Duodenal mucosa (tissue), 2 donors: Measurements from ENCODE around the gene LHFPL3.

Experiments
- H3K27ac ChIP-seq: one replicate; pipeline ENCODE4 v1.7.0; 2013; ENCODE audit warnings: low read depth, low read length
- H3K27me3 ChIP-seq, 2 donors: one replicate each; pipeline ENCODE4 v1.7.0; 2013; ENCODE audit warnings: low read length in 2 of 2, control low read depth in 1 of 2; ENCODE audit not compliant: insufficient read depth in 2 of 2, control insufficient read depth in 1 of 2
- H3K36me3 ChIP-seq, 2 donors: one replicate each; pipeline ENCODE4 v1.7.0; 2013; ENCODE audit warnings: low read length in 2 of 2, control low read depth in 1 of 2; ENCODE audit not compliant: insufficient read depth in 2 of 2, control insufficient read depth in 1 of 2
- H3K4me1 ChIP-seq, 2 donors: one replicate each; pipeline ENCODE4 v1.7.0; 2013; ENCODE audit warnings: low read length in 2 of 2, control low read depth in 1 of 2; ENCODE audit not compliant: insufficient read depth in 2 of 2, control insufficient read depth in 1 of 2
- H3K4me3 ChIP-seq, 2 donors: one replicate each; pipeline ENCODE4 v1.7.0; 2013; ENCODE audit warnings: low read length in 2 of 2, low read depth in 1 of 2
- H3K9ac ChIP-seq, 2 donors: one replicate each; pipeline ENCODE4 v1.7.0; 2013; ENCODE audit warnings: low read length in 2 of 2, low read depth in 1 of 2
- H3K9me3 ChIP-seq, 2 donors: one replicate each; pipeline ENCODE4 v1.7.0; 2013; ENCODE audit warnings: low read length in 2 of 2, control low read depth in 1 of 2; ENCODE audit not compliant: control insufficient read depth in 1 of 2

The LHFPL3 gene

DNA sequence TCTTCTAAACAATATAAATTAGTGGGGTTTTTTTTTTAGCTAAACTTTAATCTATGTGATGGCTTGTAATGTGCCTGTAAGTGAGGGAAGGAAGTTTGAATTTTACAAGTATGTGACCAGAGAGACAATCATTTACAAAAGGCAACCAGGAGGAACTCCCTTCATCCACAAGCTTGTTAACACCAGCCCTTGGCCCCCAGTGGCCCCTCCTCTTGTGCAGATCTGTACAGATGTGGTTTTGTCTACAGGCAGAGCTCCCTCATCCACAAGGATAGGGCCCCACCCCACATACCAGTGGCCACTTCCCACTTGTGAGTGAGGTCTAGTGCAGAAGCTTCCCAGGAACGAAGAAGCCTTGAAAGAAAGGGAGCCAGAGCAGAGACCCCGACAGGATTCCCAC is 451.5 kb downstream of the LHFPL3 start:
- Histone ChIP-seq H3K9ac (no peak overlapping the region), H3K27me3 (no peaks in the 10 kb centered on the region), H3K36me3 (no peaks in the 10 kb centered on the region), H3K4me1 (no peaks in the 10 kb centered on the region), H3K9me3 (no peaks in the 10 kb centered on the region), H3K4me3 (no peak overlapping the region), H3K27ac (no peak overlapping the region)

DNA sequence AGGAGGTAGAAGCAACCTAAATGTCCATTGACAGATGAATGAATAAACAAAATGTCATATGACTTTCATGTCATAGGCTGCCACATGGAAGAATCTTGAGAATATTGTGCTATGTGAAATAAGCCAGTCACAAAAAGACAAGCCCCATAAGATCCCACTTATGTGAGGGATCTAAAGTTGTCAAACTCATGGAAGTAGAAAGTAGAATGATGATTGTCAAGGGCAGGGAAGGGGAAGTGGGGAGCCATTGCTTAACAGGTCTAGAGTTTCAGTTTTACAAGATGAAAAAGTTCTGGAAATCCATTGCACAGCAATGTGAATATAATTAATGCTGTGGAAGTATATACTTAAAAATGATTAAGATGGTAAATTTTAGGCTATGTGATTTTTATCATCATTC is 456.3 kb downstream of the LHFPL3 start:
- H3K9me3 ChIP-seq: no peaks in the 10 kb centered on the region
- H3K4me1 ChIP-seq: no peaks in the 10 kb centered on the region
- H3K9ac ChIP-seq: no peak overlapping the region
- H3K36me3 ChIP-seq: no peaks in the 10 kb centered on the region
- no peak overlapping the region for H3K4me3 ChIP-seq
- H3K27me3 ChIP-seq: no peaks in the 10 kb centered on the region
- no peak overlapping the region for H3K27ac ChIP-seq

DNA sequence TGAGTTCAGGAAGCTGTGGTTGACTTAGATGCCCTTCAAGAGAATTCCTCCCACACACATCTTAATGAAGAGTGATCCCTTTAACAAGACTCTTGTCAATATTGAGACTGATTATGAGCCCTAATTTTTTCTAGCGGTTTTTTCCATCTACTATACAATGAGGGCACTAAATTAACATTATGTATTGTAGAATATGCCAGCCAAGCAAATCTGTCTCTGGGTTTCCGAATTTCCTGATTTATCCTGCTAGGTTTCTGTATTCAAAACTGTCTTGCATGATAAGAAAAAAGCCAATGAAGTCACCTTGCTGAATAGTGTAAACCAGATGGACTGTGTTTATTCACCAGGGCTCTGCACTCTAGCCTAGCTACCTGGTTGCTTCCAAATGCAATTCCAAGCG is 461.4 kb downstream of the LHFPL3 start:
- Histone ChIP-seq H3K4me3 (no peak overlapping the region), H3K9ac (no peak overlapping the region)

DNA sequence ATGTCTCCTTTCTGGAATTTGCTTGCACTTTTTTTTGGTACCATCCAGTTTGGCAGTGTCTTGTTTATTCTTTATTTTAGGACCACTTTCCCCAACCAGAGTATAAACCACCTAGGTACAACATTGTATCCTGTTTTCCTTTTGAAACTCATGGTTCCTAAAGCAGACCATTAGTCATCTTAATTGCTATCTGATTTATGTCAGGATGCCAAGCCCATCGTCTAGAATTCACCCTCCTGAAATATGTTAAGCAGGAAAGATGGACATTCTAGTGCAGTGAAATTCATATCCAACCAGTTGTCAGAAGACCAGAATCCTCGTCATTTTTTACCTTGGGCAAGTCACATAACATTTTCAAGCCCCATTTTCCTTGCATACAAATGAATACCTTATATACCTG is 462.0 kb downstream of the LHFPL3 start:
- H3K36me3 ChIP-seq: no peaks in the 10 kb centered on the region
- H3K4me1 ChIP-seq: no peaks in the 10 kb centered on the region
- no peak overlapping the region for H3K9ac ChIP-seq
- H3K4me3 ChIP-seq: no peak overlapping the region
- H3K27ac ChIP-seq: no peak overlapping the region
- no peaks in the 10 kb centered on the region for H3K9me3 ChIP-seq
- H3K27me3 ChIP-seq: no peaks in the 10 kb centered on the region

More for the DNA sequence above, 461.4 kb downstream of the LHFPL3 start:
- Histone ChIP-seq H3K4me1 (no peaks in the 10 kb centered on the region), H3K27ac (no peak overlapping the region), H3K36me3 (no peaks in the 10 kb centered on the region), H3K9me3 (no peaks in the 10 kb centered on the region), H3K27me3 (no peaks in the 10 kb centered on the region)

DNA sequence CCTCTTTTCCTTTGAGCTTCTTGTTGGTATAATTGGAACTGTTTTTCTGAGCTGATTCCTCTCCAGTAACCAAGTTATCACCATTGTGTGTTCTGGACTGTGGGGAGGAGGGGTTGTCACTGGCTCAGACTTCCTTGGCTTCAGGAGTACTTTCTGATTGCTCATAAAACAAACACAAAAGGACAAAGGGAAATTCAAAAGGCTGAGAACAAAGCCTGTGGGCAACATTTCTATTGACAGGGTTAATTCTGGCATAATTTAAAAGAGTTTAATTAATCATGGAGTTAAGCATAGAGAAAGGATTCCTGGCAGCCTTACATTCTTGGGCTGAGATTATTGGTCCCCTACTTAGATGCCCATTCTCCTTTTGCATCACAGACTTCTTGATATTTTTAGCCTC is 462.7 kb downstream of the LHFPL3 start:
- Histone ChIP-seq H3K9ac (no peak overlapping the region), H3K4me1 (no peaks in the 10 kb centered on the region), H3K36me3 (no peaks in the 10 kb centered on the region), H3K4me3 (no peak overlapping the region), H3K27me3 (no peaks in the 10 kb centered on the region), H3K27ac (no peak overlapping the region), H3K9me3 (no peaks in the 10 kb centered on the region)

DNA sequence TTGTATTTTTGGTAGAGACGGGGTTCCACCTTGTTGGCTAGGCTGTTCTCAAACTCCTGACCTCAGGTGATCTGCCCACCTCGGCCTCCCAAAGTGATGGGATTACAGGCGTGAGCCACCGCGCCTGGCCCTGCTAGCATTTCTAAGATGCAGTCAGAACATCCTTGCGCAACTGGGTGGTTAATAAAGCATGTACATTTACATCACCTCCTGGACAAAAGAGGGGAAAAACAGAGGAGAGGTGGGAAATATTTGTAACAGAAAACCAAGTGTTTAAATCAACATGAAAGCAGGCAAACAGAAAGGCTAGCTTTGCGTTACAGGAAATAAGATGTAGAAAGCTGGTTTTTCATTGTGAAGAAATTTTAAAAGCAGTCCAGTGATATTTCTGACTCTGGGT is 464.7 kb downstream of the LHFPL3 start:
- H3K9me3 ChIP-seq: no peaks in the 10 kb centered on the region

DNA sequence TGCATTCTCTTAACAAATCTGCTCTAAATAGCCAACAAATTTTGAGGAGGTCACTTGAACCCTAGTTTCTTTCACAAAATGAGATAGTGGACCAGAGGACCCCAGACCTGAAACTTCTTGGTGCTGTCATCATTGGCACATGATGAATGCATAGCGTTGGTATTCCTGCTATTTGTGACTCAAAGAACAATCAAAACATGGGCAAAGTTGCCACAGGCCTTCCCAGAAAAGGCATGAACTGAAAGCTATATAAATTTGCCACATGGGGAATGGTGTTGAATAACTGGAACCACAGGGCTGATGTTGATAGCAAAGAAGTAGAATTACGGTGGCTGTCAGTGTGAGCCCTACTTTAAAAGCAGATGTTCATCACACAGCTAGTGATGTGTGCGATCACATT is 465.8 kb downstream of the LHFPL3 start:
- H3K9ac ChIP-seq: no peak overlapping the region
- H3K4me3 ChIP-seq: no peak overlapping the region
- H3K4me1 ChIP-seq: no peaks in the 10 kb centered on the region
- no peak overlapping the region for H3K27ac ChIP-seq
- no peaks in the 10 kb centered on the region for H3K27me3 ChIP-seq
- H3K9me3 ChIP-seq: no peaks in the 10 kb centered on the region
- no peaks in the 10 kb centered on the region for H3K36me3 ChIP-seq

More for the DNA sequence above, 464.7 kb downstream of the LHFPL3 start:
- no peaks in the 10 kb centered on the region for H3K36me3 ChIP-seq
- no peaks in the 10 kb centered on the region for H3K27me3 ChIP-seq
- no peak overlapping the region for H3K27ac ChIP-seq
- H3K9ac ChIP-seq: no peak overlapping the region
- no peak overlapping the region for H3K4me3 ChIP-seq
- H3K4me1 ChIP-seq: no peaks in the 10 kb centered on the region

DNA sequence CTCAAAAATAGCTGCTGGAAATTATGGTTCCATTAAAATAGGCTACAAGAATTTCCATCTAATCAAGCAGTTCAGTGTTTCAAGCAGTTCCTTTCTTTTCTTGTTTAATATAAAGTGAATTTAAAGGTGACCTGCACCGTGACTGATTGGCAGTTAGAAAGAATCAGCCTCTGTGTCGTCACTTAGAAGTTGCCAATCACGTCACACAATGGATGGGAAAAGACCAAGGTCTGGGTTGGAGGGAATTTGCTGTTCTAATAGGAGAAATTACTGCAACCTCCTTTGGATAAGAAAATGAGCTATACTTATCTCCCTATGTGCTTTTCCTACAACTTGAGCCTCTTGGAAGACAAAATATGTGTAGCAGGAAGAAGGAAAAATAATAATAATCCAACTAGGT is 466.2 kb downstream of the LHFPL3 start:
- Histone ChIP-seq H3K9ac (no peak overlapping the region), H3K4me1 (no peaks in the 10 kb centered on the region), H3K4me3 (no peak overlapping the region), H3K27ac (no peak overlapping the region), H3K9me3 (no peaks in the 10 kb centered on the region), H3K36me3 (no peaks in the 10 kb centered on the region), H3K27me3 (no peaks in the 10 kb centered on the region)

DNA sequence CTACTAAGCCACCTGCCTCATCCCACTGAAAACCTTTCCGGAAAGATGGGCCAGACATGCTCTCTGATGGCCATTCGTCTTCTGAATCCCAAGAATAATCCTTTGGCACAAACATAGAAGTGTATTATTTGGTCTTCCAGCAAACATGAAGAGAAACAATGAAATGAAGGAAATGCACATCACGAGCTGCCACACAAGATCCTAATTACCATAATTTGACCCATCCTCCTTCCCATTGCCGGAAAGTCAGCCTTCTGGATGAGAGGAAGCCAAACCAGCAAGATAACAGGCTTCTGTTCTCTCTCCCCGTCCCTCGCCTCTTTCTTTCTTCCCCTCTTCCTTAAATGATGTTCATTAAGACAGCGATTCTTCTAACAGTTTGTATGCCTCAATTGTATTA is 466.7 kb downstream of the LHFPL3 start:
- no peak overlapping the region for H3K9ac ChIP-seq
- no peaks in the 10 kb centered on the region for H3K9me3 ChIP-seq
- H3K36me3 ChIP-seq: no peaks in the 10 kb centered on the region
- no peak overlapping the region for H3K27ac ChIP-seq
- no peaks in the 10 kb centered on the region for H3K27me3 ChIP-seq
- no peaks in the 10 kb centered on the region for H3K4me1 ChIP-seq
- no peak overlapping the region for H3K4me3 ChIP-seq

DNA sequence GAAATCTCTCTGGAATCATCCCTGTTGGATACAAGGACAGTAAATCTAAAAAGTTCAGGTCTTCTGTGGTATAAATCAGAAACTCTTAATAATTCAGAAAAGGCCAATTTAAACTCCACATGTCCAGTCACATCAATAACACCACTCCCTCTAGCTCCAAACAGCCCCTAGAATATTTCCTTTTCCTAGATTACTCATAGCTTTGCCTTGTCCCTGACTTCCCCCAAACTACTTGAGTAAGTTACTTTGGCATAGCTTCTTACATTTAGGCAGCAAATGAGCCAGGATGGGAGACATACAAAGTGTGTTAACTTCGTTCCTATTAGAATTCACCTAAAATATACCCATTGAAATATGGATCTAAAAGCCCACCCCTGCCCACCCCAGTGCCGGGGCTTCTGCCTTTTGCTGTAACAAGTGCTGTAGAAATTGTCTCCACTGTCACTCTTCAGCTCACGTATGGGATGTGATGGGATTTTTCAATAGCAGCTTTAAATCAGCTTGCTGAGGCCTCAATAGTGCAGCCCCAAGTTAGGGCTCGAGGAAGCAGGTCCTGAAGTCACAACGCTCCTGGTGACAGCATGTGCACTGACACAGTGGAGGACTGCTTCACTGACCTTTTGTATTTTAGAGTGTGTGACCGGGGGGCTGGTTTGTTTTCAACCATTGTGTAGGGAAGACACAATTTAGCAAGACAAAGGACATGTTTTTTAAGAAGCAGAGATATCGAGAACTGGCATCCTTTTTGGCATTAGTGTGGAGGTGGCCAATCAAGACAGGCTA is 467.4 kb downstream of the LHFPL3 start:
- Histone ChIP-seq H3K27ac (no peak overlapping the region), H3K9ac (no peak overlapping the region), H3K4me1 (no peaks in the 10 kb centered on the region), H3K36me3 (no peaks in the 10 kb centered on the region), H3K4me3 (no peak overlapping the region), H3K9me3 (no peaks in the 10 kb centered on the region), H3K27me3 (no peaks in the 10 kb centered on the region)
